NCI-H82 treated with DMSO at 0.1 percent for 48 hours (cell line): Measurements from ENCODE around the gene PLCD3.

Source experiments
- DNase-seq: peaks from one replicate; lab custom pipeline; 2025; ENCODE audit not compliant: unreplicated experiment; lab: John Stamatoyannopoulos, UW

Gene PLCD3

GRCh38 chr17:45150911-45151809 lies 18.8 kb upstream of the PLCD3 start:
- DNase-seq: no peak

- no peak for DNase-seq
These were observed 17.7 kb upstream of the PLCD3 start for GRCh38 chr17:45149669-45150664.

GRCh38 chr17:45149037-45149668 lies 16.8 kb upstream of the PLCD3 start:
- peak; percentile 77 for DNase-seq

- peak; percentile 99 for DNase-seq
These were observed 16.1 kb upstream of the PLCD3 start, which contains the start of gene HEXIM1 for GRCh38 chr17:45148183-45149036. HEXIM1 (plus strand) TSS chr17:45148475; CDS start chr17:45149191, 716 bp downstream.

GRCh38 chr17:45147581-45148182 lies 15.4 kb upstream of the PLCD3 start:
- peak; percentile 94 for DNase-seq

GRCh38 chr17:45146890-45147580 lies 14.7 kb upstream of the PLCD3 start:
- peak; percentile 78 for DNase-seq

- no peak for DNase-seq
These were observed 14.2 kb upstream of the PLCD3 start for GRCh38 chr17:45146592-45146889.

GRCh38 chr17:45146166-45146565 lies 13.9 kb upstream of the PLCD3 start:
- DNase-seq: no peak

- no peak for DNase-seq
These were observed 12.7 kb upstream of the PLCD3 start for GRCh38 chr17:45145035-45145389.

GRCh38 chr17:45144199-45145034 lies 12.1 kb upstream of the PLCD3 start:
- DNase-seq: no peak

GRCh38 chr17:45143767-45144198 lies 11.5 kb upstream of the PLCD3 start:
- DNase-seq: no peak

- DNase-seq: no peak
These were observed 10.9 kb upstream of the PLCD3 start for GRCh38 chr17:45143094-45143670.

- no peak for DNase-seq
These were observed 7.2 kb upstream of the PLCD3 start for GRCh38 chr17:45139533-45139920.

- peak; percentile 60 for DNase-seq
These were observed 6.7 kb upstream of the PLCD3 start for GRCh38 chr17:45138911-45139532.

- DNase-seq: no peak
These were observed 5.4 kb upstream of the PLCD3 start for GRCh38 chr17:45137561-45138305.

- DNase-seq: no peak
These were observed 4.7 kb upstream of the PLCD3 start for GRCh38 chr17:45136846-45137560.
